Activated naive CD4-positive, alpha-beta T cell (primary cell): ENCODE results near the gene KCTD11.
"Not testable (repeated sequence)": the region's sequence is repeated elsewhere in the genome, so short reads cannot be mapped to it uniquely, and the experiment has no call there.

Experiments
- DNase-seq, 4 experiments: peaks; one replicate each; lab custom pipeline; 2025; lab: John Stamatoyannopoulos, UW

KCTD11 gene

GRCh38 chr17:7322520-7323194 is 29.3 kb upstream of the KCTD11 start:
- DNase-seq, result no peak

DNA sequence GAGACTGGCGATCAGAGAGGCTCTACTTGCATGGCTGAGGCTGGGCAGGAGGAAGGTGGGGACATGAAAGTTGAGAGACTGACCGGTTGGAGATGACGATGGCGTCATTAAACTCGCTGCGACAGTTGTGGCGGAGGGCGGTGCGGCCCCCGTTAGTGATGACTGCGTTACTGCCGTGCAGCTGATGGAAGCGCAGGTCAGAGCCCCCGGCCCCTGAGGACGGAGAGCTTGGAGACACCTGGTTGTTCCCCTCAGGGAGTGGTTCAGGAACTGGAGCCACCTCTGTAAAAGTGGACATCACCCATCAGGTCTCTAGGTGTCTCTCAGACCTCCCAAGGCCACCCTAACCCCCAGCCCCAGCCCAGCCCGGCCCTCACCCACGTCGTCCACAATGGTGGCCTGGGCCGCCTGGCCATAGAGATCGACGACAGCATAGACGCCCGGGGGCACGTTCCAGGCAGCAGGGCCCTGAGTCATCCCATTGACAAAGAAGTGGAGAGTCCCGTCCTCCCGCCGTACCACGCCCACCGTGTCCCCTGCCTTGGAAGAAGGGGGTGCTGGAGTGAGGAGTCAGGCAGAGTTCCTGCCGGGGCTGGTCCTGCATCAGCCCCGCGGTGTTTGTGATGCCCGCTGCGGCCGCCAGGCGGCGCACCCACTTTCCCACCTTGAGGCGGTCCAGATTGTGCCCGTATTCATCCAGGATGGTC is 28.1 kb upstream of the KCTD11 start:
- peak; percentile 25 to 64 (median 36) for DNase-seq

- no peak for DNase-seq
Observed at GRCh38 chr17:7324438-7324779, 27.6 kb upstream of the KCTD11 start.

GRCh38 chr17:7325031-7325528 is 26.9 kb upstream of the KCTD11 start:
- DNase-seq, result no peak

DNA sequence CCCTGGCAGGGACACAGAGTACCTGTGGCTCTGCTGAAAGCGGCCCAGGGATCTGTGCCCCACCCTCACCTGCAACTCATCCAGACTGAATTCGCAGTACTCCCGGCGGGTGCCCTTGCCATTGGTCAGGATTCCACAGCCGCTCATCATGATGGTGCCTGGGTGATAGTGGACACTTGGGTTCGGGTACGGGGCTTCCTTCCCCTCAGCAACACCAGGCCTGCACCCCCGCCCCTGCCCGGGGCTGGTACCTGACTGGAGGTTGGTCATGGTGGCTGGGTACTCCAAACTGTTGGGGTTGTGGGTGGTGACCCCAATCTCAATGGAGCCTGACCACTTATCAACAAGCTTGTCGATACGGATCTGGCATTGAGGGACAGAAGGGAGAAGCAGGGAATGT is 25.8 kb upstream of the KCTD11 start:
- DNase-seq, result no peak

GRCh38 chr17:7327056-7327455 is 24.9 kb upstream of the KCTD11 start:
- no peak for DNase-seq

DNA sequence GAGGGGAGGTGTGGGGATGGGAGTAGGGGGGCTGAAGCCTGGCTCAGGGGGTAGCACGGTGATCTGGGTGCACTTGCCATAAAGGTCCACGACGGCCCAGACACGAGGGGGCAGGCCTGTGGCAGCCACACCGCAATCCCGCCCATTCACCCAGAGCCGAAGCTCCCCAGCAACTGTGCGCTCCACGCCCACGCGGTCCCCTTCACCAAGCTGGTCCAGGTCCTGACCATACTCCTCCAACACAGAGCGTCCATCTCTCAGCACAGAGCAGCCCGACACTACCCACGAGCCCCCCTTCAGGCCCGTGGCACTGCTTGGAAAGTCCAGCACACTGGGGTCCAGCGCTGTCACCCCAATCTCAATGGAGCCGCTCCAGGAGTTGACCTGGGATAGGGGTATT is 24.5 kb upstream of the KCTD11 start:
- DNase-seq, result no peak

- no peak for DNase-seq
Observed at GRCh38 chr17:7328009-7328408, 24.0 kb upstream of the KCTD11 start.

- DNase-seq, result no peak
Observed at GRCh38 chr17:7328840-7329373, 23.1 kb upstream of the KCTD11 start, which contains the start of gene NEURL4. Gene NEURL4, minus strand, starts transcription at chr17:7329335. Its CDS starts 23 bp downstream, at chr17:7329312.

DNA sequence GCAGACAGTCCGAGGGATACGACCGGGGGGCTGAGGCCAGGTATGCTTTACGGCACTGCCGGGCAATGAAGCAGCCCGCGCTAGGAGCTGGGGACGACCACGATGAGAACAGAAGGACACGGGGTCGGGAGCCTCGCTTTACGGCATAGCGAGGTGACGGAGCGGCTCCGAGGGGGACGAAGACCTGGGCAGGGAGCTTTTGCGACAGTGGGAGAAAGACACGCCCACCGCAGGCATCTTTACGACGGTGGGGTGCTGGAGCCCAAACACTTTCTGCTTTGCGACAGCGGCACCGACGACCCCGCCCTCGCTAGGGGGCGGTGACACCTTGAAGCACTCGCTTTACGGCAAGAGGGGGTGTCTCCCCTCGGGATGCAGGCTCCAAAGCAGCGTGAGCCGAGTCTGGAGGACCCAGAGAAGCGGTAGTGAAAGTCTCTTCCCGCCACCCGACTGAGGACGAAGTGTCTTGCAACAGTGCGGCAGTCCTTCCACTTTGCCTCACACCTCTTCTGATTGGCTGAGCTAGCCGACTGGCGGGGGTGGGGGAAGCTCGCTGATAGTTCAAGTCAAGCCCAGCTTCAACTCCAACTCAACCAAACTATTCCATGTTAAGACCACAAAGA is 22.5 kb upstream of the KCTD11 start:
- peak; percentile 81 to 92 (median 88) for DNase-seq

GRCh38 chr17:7329997-7330637 is 21.8 kb upstream of the KCTD11 start:
- peak; percentile 60 to 73 (median 66) for DNase-seq

DNA sequence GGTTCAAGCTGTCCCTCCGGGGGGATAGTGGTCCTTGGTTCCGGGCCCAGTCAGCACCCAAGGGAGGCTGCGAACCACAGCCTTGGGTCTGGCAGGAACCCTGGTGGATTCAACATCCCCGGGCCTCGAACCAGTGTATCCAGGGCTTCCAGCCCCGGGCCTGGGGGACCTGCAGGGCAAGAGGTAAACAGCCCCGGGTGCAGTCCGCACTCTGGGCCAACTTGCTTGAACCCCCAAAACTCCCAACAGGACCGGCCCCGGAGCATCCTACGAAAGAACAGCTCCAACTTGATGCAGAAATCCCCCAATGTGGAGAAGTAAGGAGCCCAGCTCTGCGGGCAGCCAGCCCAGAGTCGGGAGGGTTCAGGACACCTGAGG is 21.3 kb upstream of the KCTD11 start:
- DNase-seq, result no peak

GRCh38 chr17:7332111-7332510 is 19.9 kb upstream of the KCTD11 start:
- no peak for DNase-seq

DNA sequence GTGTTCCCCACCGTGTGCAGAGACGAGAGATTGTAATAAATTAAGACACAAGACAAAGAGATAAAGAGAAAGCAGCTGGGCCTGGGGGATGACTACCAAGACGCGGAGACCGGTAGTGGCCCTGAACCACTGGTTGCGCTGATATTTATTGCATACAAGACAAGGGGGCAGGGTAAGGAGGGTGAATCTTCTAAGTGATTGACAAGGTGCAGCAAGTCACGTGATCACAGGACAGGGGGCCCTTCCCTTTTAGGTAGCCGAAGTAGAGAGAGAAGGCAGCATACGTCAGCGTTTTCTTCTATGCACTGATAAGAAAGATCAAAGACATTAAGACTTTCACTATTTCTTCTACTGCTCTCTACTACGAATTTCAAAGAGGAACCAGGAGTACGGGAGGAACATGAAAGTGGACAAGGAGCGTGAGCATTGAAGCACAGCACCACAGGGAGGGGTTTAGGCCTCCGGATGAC is 19.3 kb upstream of the KCTD11 start:
- not testable (repeated sequence) for DNase-seq

GRCh38 chr17:7334938-7335538 is 16.9 kb upstream of the KCTD11 start:
- no peak for DNase-seq

DNA sequence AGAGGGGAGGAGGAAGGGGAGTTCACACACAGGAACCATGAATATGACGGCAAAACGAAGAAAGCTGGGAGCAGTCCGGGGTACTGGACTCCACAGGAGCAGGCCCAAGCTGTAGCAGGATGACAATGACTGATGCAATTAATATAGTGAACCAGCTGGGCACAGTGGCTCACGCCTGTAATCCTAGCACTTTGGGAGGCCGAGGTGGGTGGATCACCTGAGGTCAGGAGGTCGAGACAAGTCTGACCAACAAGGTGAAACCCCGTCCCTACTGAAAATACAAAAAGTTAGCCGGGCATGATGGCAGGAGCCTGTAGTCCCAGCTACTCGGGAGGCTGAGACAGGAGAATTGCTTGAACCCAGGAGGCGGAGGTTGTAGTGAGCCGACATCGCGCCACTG is 16.2 kb upstream of the KCTD11 start:
- DNase-seq, result not testable (repeated sequence)

DNA sequence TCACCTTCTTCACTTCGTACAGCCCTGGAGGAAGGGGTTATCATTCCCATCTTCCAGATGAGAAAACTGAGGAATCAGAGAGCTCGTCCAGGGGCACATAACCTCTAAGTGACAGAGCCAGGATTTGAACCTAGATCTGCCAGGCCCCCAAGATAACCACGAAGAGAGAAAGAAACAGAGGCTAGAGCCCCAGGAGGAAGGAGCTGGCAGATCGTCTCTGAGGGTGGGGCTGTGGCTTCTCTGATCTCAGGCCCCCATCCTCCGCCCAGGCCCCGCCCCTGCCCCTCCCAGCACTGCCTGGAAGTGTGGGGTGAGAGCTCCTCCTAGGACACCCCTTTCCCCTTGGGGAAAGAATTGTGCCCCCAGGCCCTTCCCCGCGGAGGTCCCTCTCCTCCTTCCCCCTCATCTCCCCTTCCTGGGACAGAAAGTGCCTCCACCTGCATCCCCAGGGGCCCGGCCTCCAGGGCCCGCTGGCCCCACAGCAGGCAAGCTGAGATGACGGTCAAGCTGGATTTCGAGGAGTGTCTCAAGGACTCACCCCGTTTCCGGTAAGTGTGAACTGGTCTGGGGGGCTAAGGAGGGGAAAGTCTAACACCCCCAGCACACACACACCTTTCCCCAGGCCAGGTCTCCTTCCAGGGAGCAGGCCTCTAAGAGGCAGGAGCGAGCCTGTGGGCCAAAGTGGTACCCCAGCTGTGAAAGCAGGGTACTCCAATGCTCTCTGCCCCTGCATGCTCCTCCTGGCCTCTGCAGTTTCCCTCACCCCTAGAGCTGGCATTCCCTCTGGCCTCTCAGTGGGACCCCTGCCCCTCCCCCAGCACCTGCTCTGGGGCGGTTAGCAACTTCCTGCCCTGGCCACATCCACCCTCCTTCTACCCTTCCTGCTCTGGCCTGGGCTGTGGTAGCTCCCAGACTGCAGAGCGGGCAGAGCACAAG is 15.5 kb upstream of the KCTD11 start, which contains the start of gene ACAP1:
ACAP1 (plus strand) TSS at position 290 of the 936 bp plus-strand sequence; CDS start at position 496, 206 bp downstream.
- DNase-seq, result peak; percentile 36 to 89 (median 66)

GRCh38 chr17:7337600-7337999 is 14.4 kb upstream of the KCTD11 start:
- DNase-seq, result not testable (repeated sequence)

- DNase-seq, result no peak
Observed at GRCh38 chr17:7340179-7340578, 11.8 kb upstream of the KCTD11 start.

DNA sequence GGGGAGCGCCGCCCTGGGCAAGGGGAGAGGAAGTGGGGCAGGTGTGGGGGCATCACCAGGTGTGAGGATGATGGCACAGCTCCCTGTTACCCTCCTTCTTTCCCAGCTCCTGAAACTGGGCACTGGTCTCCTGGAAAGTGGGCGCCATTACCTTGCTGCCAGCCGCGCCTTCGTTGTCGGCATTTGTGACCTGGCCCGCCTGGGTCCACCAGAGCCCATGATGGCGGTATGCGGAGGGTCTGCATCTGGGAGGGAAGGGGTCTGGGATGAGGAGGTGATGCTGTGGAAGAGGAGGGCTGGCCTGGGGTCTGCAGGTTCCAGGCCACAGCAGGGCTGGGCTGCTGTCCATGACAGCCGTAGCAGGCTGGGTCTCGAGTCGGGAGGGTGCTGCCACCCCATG is 10.1 kb upstream of the KCTD11 start:
- no peak for DNase-seq
